T-helper 1 cell treated with Interleukin-12 subunit alpha and Interleukin-12 subunit beta and Interleukin-4 antibody, amounts not matched to agents 30 ng/mL and 1 ng/mL, for 36 hours (primary cell): Measurements from ENCODE around the gene ZFP91. TPM values are rescaled to one million over a fixed set of nuclear protein-coding genes. Genes with fewer than 3 reads are reported as not detected.

ENCODE experiments used
- intact Hi-C: fragments of 100-400 bp; cut with micrococcal nuclease; formaldehyde crosslinking; loops from one replicate; pipeline ENCODE4 v1.15.1; 2024
- total RNA-seq: library from RNA; stranded (reverse); gene quantifications from 2 replicates; pipeline ENCODE4 v1.2.3, GENCODE V29; 2022

The ZFP91 gene
- total RNA-seq, 1 donor from 2014 or later = 54.1 TPM

- intact Hi-C loops = no loop called here
Observed at GRCh38 chr11:58626934-58627483, 48.1 kb downstream of the ZFP91 start.

- intact Hi-C loops = no loop called here
Observed at GRCh38 chr11:58628446-58628845, 49.6 kb downstream of the ZFP91 start.

- intact Hi-C loops = loop anchor here (1.0 kb wide), 1 partner anchor 62 kb away; no protein-coding TSS in a partner anchor
Observed at GRCh38 chr11:58629857-58630256, 51.0 kb downstream of the ZFP91 start.

GRCh38 chr11:58631378-58631777 is 52.5 kb downstream of the ZFP91 start:
- intact Hi-C loops = no loop called here

GRCh38 chr11:58632510-58632909 is 53.6 kb downstream of the ZFP91 start:
- intact Hi-C loops = no loop called here

- intact Hi-C loops = no loop called here
Observed at GRCh38 chr11:58636587-58636986, 57.7 kb downstream of the ZFP91 start.

- intact Hi-C loops = no loop called here
Observed at GRCh38 chr11:58637371-58637770, 58.5 kb downstream of the ZFP91 start.

- intact Hi-C loops = no loop called here
Observed at GRCh38 chr11:58639103-58639502, 60.2 kb downstream of the ZFP91 start.

- intact Hi-C loops = no loop called here
Observed at GRCh38 chr11:58639669-58640068, 60.8 kb downstream of the ZFP91 start.

- intact Hi-C loops = no loop called here
Observed at GRCh38 chr11:58640386-58641023, 61.6 kb downstream of the ZFP91 start.

- intact Hi-C loops = no loop called here
Observed at GRCh38 chr11:58641341-58641740, 62.5 kb downstream of the ZFP91 start.

- intact Hi-C loops = no loop called here
Observed at GRCh38 chr11:58641803-58642581, 63.1 kb downstream of the ZFP91 start.

- intact Hi-C loops = no loop called here
Observed at GRCh38 chr11:58645854-58646253, 67.0 kb downstream of the ZFP91 start.

- intact Hi-C loops = no loop called here
Observed at GRCh38 chr11:58647141-58647699, 68.4 kb downstream of the ZFP91 start.

GRCh38 chr11:58647866-58648265 is 69.0 kb downstream of the ZFP91 start:
- intact Hi-C loops = no loop called here

- intact Hi-C loops = loop anchor here (10.0 kb wide), 1 partner anchor 405 kb away; no protein-coding TSS in a partner anchor
Observed at GRCh38 chr11:58649623-58650022, 70.8 kb downstream of the ZFP91 start.

- intact Hi-C loops = loop anchor here (10.0 kb wide), 1 partner anchor 404 kb away; no protein-coding TSS in a partner anchor
Observed at GRCh38 chr11:58650496-58650895, 71.6 kb downstream of the ZFP91 start.

- intact Hi-C loops = loop anchor here (10.0 kb wide), 1 partner anchor 402 kb away; no protein-coding TSS in a partner anchor
Observed at GRCh38 chr11:58652726-58653280, 73.9 kb downstream of the ZFP91 start.

GRCh38 chr11:58654079-58654907 is 75.4 kb downstream of the ZFP91 start:
- intact Hi-C loops = loop anchor here (1.0 to 10.0 kb wide), 6 partner anchors 21 to 504 kb away; no protein-coding TSS in a partner anchor

GRCh38 chr11:58654908-58655296 is 76.0 kb downstream of the ZFP91 start:
- intact Hi-C loops = loop anchor here (1.0 to 10.0 kb wide), 6 partner anchors 20 to 503 kb away; no protein-coding TSS in a partner anchor
